Measurements from ENCODE around the gene BTBD2.

BTBD2 gene

GRCh38 chr19:1953037-1953436 lies 62.5 kb downstream of the BTBD2 start:
- H3K27ac ChIP-seq = no peak overlapping the region
- DNase-seq (ENCODE audit: low spot score) = no peak
- TF ChIP-seq, protein P1, sequence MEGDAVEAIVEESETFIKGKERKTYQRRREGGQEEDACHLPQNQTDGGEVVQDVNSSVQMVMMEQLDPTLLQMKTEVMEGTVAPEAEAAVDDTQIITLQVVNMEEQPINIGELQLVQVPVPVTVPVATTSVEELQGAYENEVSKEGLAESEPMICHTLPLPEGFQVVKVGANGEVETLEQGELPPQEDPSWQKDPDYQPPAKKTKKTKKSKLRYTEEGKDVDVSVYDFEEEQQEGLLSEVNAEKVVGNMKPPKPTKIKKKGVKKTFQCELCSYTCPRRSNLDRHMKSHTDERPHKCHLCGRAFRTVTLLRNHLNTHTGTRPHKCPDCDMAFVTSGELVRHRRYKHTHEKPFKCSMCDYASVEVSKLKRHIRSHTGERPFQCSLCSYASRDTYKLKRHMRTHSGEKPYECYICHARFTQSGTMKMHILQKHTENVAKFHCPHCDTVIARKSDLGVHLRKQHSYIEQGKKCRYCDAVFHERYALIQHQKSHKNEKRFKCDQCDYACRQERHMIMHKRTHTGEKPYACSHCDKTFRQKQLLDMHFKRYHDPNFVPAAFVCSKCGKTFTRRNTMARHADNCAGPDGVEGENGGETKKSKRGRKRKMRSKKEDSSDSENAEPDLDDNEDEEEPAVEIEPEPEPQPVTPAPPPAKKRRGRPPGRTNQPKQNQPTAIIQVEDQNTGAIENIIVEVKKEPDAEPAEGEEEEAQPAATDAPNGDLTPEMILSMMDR (IDR thresholded peaks at IDR 0.05) = no peak
- H3K4me3 ChIP-seq = no peak overlapping the region

DNA sequence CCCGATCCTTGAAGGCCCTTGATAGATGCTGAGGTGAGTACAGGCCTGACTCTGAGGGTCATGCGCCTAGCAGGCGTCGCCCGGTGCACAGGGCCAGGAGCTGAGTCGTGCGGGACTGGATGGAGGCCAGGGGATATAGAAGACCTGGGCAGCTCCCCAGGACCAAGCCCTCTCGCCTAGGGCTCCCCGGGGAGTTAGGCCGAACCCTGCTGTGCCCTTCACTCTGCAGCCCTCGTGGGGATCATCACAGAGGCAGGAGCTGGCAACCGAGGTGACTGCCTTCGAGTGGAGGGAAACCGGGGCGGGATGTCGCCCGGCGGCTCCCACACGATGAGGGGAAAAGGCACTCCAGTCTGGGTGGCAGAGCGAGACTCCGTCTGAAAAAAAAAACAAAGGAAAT lies 62.9 kb downstream of the BTBD2 start:
- no peak for DNase-seq (ENCODE audit: low spot score)
- no peak overlapping the region for H3K4me3 ChIP-seq
- H3K27ac ChIP-seq = no peak overlapping the region
- TF ChIP-seq, protein P1 (IDR thresholded peaks at IDR 0.05) = no peak

DNA sequence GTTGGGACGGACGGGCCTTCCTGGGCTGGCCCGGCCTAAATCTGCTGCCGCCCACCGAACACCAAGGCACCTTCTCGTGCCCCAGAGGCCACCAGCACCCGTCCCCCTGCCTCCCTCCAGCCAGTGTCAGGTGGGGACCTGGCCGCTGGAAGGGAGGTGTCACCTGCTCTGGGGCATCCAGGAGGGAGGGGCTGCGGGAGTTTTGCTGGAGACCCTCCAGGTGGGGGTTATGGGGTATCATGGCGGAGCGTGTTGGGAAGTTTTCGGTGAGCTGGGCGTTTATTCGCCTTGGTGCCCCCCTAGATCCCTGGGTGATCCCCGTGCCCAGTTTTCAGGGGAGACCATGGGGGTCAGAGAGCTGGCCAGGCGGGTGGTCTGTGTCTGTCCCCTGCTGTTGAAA lies 64.9 kb downstream of the BTBD2 start:
- H3K27ac ChIP-seq = no peak overlapping the region
- no peak for DNase-seq (ENCODE audit: low spot score)
- H3K4me3 ChIP-seq = no peak overlapping the region
- TF ChIP-seq, protein P1 (IDR thresholded peaks at IDR 0.05) = no peak

DNA sequence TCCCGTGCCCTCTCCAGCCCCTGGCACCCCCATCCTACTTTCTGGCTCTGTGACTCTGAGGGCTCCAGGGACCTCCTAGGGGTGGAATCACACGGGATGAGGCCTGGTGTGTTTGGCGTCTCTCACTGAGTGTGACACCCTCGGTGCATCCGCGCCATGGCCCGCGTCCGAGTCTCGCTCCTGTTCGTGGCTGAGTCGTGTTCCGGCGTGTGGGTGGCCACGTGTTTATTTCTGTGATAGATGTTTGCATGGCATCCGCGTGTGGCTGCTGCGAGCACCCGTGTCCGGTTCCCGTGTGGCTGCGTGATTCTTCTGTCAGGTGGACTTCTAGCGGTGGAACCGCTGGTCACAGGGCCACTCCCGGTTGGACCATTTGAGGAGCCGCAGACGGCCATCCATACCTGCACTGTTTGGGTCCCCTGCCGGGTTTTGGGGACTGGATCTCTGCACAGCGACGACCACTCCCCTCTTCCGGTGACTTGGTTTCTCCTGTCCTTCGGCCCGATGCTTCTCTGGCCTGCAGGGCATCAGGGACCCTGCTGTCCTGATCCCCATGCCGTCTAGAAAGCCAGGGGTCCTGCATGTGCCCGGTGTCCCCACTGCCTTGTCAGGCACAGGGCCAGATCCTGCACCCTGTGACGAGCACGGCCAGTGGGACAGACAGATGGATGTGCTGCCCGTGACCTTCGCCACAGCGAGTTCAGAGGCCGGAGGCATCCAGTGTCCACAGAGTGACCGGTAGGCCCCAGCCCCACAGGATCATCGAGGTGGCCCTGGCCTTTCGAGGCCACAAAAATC lies 66.0 kb downstream of the BTBD2 start:
- DNase-seq (ENCODE audit: low spot score) = no peak
- Histone ChIP-seq H3K4me3 (no peak overlapping the region), H3K27ac (no peak overlapping the region)
- TF ChIP-seq, protein P1 (IDR thresholded peaks at IDR 0.05) = no peak

GRCh38 chr19:1947651-1948209 lies 67.8 kb downstream of the BTBD2 start:
- TF ChIP-seq, protein P1 (IDR thresholded peaks at IDR 0.05) = no peak
- no peak overlapping the region for H3K4me3 ChIP-seq
- no peak overlapping the region for H3K27ac ChIP-seq
- no peak for DNase-seq (ENCODE audit: low spot score)

GRCh38 chr19:1945899-1946298 lies 69.6 kb downstream of the BTBD2 start:
- TF ChIP-seq, protein P1 (IDR thresholded peaks at IDR 0.05) = no peak
- no peak overlapping the region for H3K27ac ChIP-seq
- H3K4me3 ChIP-seq = no peak overlapping the region
- DNase-seq (ENCODE audit: low spot score) = no peak
